ENCODE results near the gene ZCCHC24. TPM values are rescaled to one million over a fixed set of nuclear protein-coding genes. Genes with fewer than 3 reads are reported as not detected.

ZCCHC24 gene
- total and polyA plus RNA-seq, 3 donors from 2014 or later, result 27.7 to 38.6 (median 31.3) TPM

DNA sequence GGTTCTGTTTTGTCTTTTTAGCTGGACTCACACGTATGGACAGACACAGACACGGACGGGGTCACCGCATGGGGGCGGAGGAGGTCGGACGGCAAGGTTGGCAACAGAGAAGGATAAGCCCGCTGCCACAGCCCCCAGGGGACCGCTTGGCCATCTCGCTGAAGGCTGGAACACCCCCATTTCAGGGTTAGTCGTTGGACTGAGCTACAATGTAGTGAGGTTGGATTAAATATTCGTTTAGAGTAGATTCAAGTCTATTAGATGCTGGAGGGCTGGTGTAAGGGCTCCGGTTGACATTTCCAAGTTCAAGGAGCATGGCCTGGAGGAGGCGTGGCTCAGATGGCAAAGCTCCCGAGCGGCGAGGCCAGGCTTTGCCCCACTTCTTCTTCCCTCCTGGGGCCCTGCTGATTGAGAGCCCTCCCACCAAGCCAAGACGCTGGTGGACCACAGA lies 62.9 kb downstream of the ZCCHC24 start:
- Histone ChIP-seq H3K9me3 (no peaks in the 10 kb centered on the region), H3K36me3 (ENCODE audit: low read depth, missing control alignments) (no peaks in the 10 kb centered on the region), H3K4me1 (peaks cover 35% of the 10 kb centered on the region), H3K4me3 (no peak overlapping the region), H3K27me3 (no peaks in the 10 kb centered on the region), H3K27ac (peak overlapping the region; percentile 21 to 24)
- WGBS, 2 donors, result 71 to 75% methylated on average over 17 to 18 of the region's 18 CpGs
- TF ChIP-seq POLR2A (IDR thresholded peaks at IDR 0.05), result no peak
- TF ChIP-seq, protein P1, sequence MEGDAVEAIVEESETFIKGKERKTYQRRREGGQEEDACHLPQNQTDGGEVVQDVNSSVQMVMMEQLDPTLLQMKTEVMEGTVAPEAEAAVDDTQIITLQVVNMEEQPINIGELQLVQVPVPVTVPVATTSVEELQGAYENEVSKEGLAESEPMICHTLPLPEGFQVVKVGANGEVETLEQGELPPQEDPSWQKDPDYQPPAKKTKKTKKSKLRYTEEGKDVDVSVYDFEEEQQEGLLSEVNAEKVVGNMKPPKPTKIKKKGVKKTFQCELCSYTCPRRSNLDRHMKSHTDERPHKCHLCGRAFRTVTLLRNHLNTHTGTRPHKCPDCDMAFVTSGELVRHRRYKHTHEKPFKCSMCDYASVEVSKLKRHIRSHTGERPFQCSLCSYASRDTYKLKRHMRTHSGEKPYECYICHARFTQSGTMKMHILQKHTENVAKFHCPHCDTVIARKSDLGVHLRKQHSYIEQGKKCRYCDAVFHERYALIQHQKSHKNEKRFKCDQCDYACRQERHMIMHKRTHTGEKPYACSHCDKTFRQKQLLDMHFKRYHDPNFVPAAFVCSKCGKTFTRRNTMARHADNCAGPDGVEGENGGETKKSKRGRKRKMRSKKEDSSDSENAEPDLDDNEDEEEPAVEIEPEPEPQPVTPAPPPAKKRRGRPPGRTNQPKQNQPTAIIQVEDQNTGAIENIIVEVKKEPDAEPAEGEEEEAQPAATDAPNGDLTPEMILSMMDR (IDR thresholded peaks at IDR 0.05), result no peak
- DNase-seq, result no peak
- intact Hi-C loops (cut with DNase I; ENCODE audit: low total_unique reads), result no loop called here

DNA sequence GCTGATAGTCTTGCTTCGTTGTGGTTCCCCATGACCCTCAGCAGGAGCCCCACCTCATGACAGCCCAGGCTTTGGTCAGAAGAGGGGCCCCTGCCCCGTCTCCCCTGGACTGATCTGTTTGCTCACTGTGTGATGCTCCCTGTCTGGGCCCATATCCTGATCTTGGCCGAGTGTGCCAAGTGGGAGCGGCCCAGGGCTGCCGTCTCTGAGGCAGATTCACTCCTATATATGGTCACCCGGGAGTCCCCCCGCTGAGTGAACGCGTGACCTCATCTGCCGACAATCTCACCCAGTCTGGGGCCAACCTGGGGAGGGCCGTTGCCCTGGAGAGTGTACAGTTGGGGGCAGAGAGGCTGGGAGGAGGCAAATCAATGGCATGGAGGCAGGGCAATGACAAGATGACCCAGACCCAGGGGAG lies 63.6 kb downstream of the ZCCHC24 start:
- WGBS, 2 donors, result 51 to 62% methylated on average over 4 to 11 of the region's 11 CpGs
- H3K27me3 ChIP-seq, result no peaks in the 10 kb centered on the region
- H3K4me1 ChIP-seq, result peaks cover 35% of the 10 kb centered on the region
- H3K27ac ChIP-seq, result peak overlapping the region; percentile 21 to 24
- H3K4me3 ChIP-seq, result no peak overlapping the region
- intact Hi-C loops (cut with DNase I; ENCODE audit: low total_unique reads), result no loop called here
- H3K36me3 ChIP-seq (ENCODE audit: low read depth, missing control alignments), result no peaks in the 10 kb centered on the region
- DNase-seq, result peak; percentile 89
- TF ChIP-seq POLR2A (IDR thresholded peaks at IDR 0.05), result no peak
- no peaks in the 10 kb centered on the region for H3K9me3 ChIP-seq

DNA sequence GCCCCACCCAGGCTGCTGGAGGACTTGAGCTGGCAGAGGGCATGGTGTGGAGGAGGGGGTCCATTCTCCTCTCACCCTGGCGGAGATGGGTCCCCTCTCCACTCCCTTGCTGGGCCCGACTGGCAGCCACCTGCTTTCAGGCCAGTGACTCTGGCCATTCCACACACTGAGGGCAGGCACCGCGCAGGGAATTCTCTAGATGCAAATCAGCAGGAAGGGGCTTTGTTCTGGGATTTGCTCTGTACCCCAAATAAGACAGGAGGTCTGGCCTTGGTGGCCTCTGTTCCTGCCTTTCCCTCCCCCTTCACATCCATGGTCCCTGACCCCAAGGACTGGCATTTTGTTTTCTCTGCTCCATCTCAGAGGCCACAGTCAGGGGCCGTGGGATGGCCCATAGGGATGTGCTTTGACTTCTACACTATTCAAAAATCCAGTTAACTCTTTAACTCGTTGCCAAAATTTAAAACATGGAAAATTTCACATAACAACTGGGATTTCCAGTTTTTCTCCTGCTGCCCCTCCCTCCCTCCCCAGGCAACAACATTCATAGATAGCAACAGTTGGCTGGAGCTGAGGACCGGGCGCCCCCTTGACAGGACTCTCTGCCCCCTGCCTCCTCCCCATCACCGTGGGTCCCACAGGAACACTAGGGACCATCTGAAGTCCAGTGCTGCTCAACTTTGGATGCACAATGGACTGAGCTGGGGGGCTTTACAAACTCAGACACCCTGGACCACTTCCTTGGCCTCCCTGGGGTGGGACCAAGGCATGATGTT lies 64.3 kb downstream of the ZCCHC24 start:
- intact Hi-C loops (cut with DNase I; ENCODE audit: low total_unique reads), result no loop called here
- 71 to 76% methylated on average over 7 to 9 of the region's 9 CpGs for WGBS, 2 donors
- no peaks in the 10 kb centered on the region for H3K27me3 ChIP-seq
- H3K36me3 ChIP-seq (ENCODE audit: low read depth, missing control alignments), result no peaks in the 10 kb centered on the region
- H3K9me3 ChIP-seq, result no peaks in the 10 kb centered on the region
- TF ChIP-seq, protein P1 (IDR thresholded peaks at IDR 0.05), result no peak
- no peak for TF ChIP-seq POLR2A (IDR thresholded peaks at IDR 0.05)
- H3K4me3 ChIP-seq, result no peak overlapping the region
- peak overlapping the region in 1 of 2 donors; percentile 41 for H3K27ac ChIP-seq
- peaks cover 35% of the 10 kb centered on the region for H3K4me1 ChIP-seq
- no peak for DNase-seq

DNA sequence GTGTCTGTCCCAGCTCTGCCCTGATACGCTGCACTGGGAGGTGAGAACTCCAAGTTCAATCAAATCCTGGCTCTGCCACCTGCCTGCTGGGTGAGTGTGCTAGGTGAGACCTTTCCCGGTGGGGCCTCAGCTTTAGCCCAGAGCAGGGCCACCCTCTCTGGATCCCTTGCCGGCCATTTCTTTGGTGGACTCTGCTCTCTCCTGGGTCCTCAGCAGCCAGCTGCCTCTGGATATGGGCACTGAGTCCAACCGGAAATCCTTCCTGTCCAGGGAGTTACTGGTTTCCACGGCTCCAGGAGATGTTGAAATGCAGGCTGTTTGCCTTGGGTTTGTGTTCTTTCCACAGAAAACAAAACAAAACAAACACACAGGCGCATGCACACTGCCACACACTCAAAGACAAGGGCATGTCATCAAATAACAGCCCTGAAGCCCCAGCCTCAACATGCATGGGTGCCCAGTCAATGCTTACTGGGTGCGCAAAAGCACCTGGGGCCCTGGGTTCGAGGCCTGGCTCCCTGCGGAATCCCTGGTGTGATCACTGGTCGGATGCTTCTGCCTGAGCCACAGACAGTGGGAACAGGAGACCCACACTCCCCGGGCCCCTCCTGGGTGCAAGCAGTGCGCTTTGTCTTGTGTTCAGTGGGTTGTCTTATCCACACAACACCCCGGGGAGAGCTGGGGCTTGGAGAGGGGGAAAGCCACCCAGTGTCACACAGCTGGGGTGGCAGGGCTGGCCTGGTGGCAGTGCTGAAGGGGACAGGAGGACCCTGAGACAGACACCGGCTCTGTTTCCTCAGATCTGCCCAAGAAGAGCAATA lies 65.1 kb downstream of the ZCCHC24 start:
- TF ChIP-seq, protein P1 (IDR thresholded peaks at IDR 0.05), result no peak
- TF ChIP-seq POLR2A (IDR thresholded peaks at IDR 0.05), result no peak
- Histone ChIP-seq H3K36me3 (ENCODE audit: low read depth, missing control alignments) (no peaks in the 10 kb centered on the region), H3K4me1 (peaks cover 35% of the 10 kb centered on the region), H3K9me3 (no peaks in the 10 kb centered on the region), H3K27ac (peak overlapping the region in 1 of 2 donors; percentile 41), H3K27me3 (no peaks in the 10 kb centered on the region), H3K4me3 (no peak overlapping the region)
- 34 to 60% methylated on average over 5 to 14 of the region's 14 CpGs for whole genome bisulfite sequencing, 2 donors
- DNase-seq, result no peak
- intact Hi-C loops (cut with DNase I; ENCODE audit: low total_unique reads), result no loop called here

DNA sequence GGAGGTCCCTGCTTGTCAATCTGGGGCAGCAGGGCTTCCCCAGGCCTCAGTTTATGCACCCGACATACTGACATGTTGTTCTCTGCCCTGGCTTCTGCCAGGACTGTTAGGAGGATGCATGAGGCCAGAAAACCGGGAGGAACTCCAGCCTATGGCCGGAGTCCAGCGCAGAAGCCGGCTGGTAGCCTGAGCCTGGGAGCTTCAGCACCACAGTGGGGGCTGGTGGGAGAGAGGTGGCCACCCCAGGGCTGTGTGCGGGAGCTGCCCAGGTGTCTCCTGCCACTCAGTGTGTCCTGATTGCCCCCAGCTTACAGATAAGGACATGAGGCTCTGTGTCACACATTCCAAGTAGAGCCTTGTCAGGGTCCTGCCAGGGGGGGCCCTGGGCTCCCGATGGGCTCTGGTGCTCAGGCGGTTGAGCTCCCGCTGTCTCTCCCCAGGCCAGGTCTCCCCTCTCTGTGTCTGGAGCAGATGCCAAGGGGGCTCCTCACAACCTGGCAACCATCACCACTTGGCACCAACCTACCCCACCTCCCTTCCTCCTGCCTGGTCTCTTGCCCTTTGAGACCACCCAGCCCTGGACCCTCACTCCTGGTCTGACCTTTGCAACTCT lies 65.8 kb downstream of the ZCCHC24 start:
- no peaks in the 10 kb centered on the region for H3K9me3 ChIP-seq
- no peaks in the 10 kb centered on the region for H3K27me3 ChIP-seq
- intact Hi-C loops (cut with DNase I; ENCODE audit: low total_unique reads), result no loop called here
- DNase-seq, result peak; percentile 49
- TF ChIP-seq, protein P1 (IDR thresholded peaks at IDR 0.05), result no peak
- no peak for TF ChIP-seq POLR2A (IDR thresholded peaks at IDR 0.05)
- 38 to 52% methylated on average over 6 to 9 of the region's 9 CpGs for WGBS, 2 donors
- no peaks in the 10 kb centered on the region for H3K36me3 ChIP-seq (ENCODE audit: low read depth, missing control alignments)
- H3K4me3 ChIP-seq, result no peak overlapping the region
- no peak overlapping the region for H3K27ac ChIP-seq
- peaks cover 37% of the 10 kb centered on the region for H3K4me1 ChIP-seq

Data from testis (tissue), 3 donors.